Stimulated activated effector memory CD8-positive, alpha-beta T cell treated with anti-CD3 and anti-CD28 coated beads, Interleukin-12 subunit alpha, Interleukin-12 subunit beta, amount 100 ng/mL, for 72 hours (primary cell): ENCODE data around the gene TBC1D16.

ENCODE experiments used
- ATAC-seq: fragments of 150-1000 bp; cut with Tn5 transposase; 2 replicates; pipeline ENCODE4 v1.10.0; 2021
- DNase-seq, 2 donors: peaks; one replicate each; pipeline ENCODE4 v3.0.0; 2021 to 2022; ENCODE audit warnings: low spot score in 2 of 2
- H3K27ac Mint-ChIP-seq: one replicate; pipeline ENCODE4 v1.8.0; 2022; ENCODE audit warnings: mild to moderate bottlenecking, mixed read lengths
- H3K36me3 Mint-ChIP-seq: one replicate; pipeline ENCODE4 v1.8.0; 2022; ENCODE audit warnings: mild to moderate bottlenecking, mixed read lengths
- H3K4me1 Mint-ChIP-seq: one replicate; pipeline ENCODE4 v1.8.0; 2022; ENCODE audit warnings: mixed read lengths
- H3K4me3 Mint-ChIP-seq: one replicate; pipeline ENCODE4 v1.8.0; 2022; ENCODE audit warnings: mild to moderate bottlenecking, mixed read lengths
- H3K9me3 Mint-ChIP-seq: one replicate; pipeline ENCODE4 v1.8.0; 2022; ENCODE audit warnings: mixed read lengths

Gene TBC1D16

GRCh38 chr17:79983456-79983855 is 52.2 kb downstream of the TBC1D16 start:
- ATAC-seq: no peak
- H3K9me3 Mint-ChIP-seq: no peaks in the 10 kb centered on the region
- no peaks in the 10 kb centered on the region for H3K4me1 Mint-ChIP-seq
- H3K27ac Mint-ChIP-seq: no peak overlapping the region
- H3K4me3 Mint-ChIP-seq: no peak overlapping the region
- no peak for DNase-seq
- no peaks in the 10 kb centered on the region for H3K36me3 Mint-ChIP-seq

- no peaks in the 10 kb centered on the region for H3K4me1 Mint-ChIP-seq
- H3K36me3 Mint-ChIP-seq: no peaks in the 10 kb centered on the region
- ATAC-seq (no peak), DNase-seq (no peak)
- H3K27ac Mint-ChIP-seq: no peak overlapping the region
- no peak overlapping the region for H3K4me3 Mint-ChIP-seq
- no peaks in the 10 kb centered on the region for H3K9me3 Mint-ChIP-seq
These were observed 52.7 kb downstream of the TBC1D16 start for GRCh38 chr17:79982986-79983385.

GRCh38 chr17:79981661-79982101 is 54.0 kb downstream of the TBC1D16 start:
- no peaks in the 10 kb centered on the region for H3K36me3 Mint-ChIP-seq
- ATAC-seq: no peak
- DNase-seq: no peak
- no peaks in the 10 kb centered on the region for H3K4me1 Mint-ChIP-seq
- H3K4me3 Mint-ChIP-seq: no peak overlapping the region
- no peaks in the 10 kb centered on the region for H3K9me3 Mint-ChIP-seq
- H3K27ac Mint-ChIP-seq: no peak overlapping the region

- Mint-ChIP-seq H3K36me3 (no peaks in the 10 kb centered on the region), H3K4me3 (no peak overlapping the region), H3K9me3 (no peaks in the 10 kb centered on the region), H3K4me1 (no peaks in the 10 kb centered on the region), H3K27ac (no peak overlapping the region)
- no peak for ATAC-seq
- no peak for DNase-seq
These were observed 54.6 kb downstream of the TBC1D16 start for GRCh38 chr17:79981090-79981489.

GRCh38 chr17:79980246-79981043 is 55.2 kb downstream of the TBC1D16 start:
- DNase-seq (no peak), ATAC-seq (no peak)
- H3K4me1 Mint-ChIP-seq: no peaks in the 10 kb centered on the region
- H3K4me3 Mint-ChIP-seq: no peak overlapping the region
- no peak overlapping the region for H3K27ac Mint-ChIP-seq
- no peaks in the 10 kb centered on the region for H3K9me3 Mint-ChIP-seq
- no peaks in the 10 kb centered on the region for H3K36me3 Mint-ChIP-seq

GRCh38 chr17:79979816-79980215 is 55.9 kb downstream of the TBC1D16 start:
- DNase-seq (no peak), ATAC-seq (no peak)
- H3K27ac Mint-ChIP-seq: no peak overlapping the region
- no peaks in the 10 kb centered on the region for H3K4me1 Mint-ChIP-seq
- no peaks in the 10 kb centered on the region for H3K9me3 Mint-ChIP-seq
- H3K36me3 Mint-ChIP-seq: no peaks in the 10 kb centered on the region
- no peak overlapping the region for H3K4me3 Mint-ChIP-seq

GRCh38 chr17:79979221-79979741 is 56.4 kb downstream of the TBC1D16 start:
- no peak for DNase-seq
- Mint-ChIP-seq H3K36me3 (no peaks in the 10 kb centered on the region), H3K4me1 (no peaks in the 10 kb centered on the region), H3K4me3 (no peak overlapping the region), H3K27ac (no peak overlapping the region), H3K9me3 (no peaks in the 10 kb centered on the region)
- ATAC-seq: no peak

- no peak overlapping the region for H3K27ac Mint-ChIP-seq
- ATAC-seq (no peak), DNase-seq (no peak)
- no peaks in the 10 kb centered on the region for H3K9me3 Mint-ChIP-seq
- H3K4me1 Mint-ChIP-seq: no peaks in the 10 kb centered on the region
- no peaks in the 10 kb centered on the region for H3K36me3 Mint-ChIP-seq
- no peak overlapping the region for H3K4me3 Mint-ChIP-seq
These were observed 57.2 kb downstream of the TBC1D16 start for GRCh38 chr17:79978548-79978855.

- Mint-ChIP-seq H3K9me3 (no peaks in the 10 kb centered on the region), H3K4me1 (no peaks in the 10 kb centered on the region), H3K36me3 (no peaks in the 10 kb centered on the region), H3K4me3 (no peak overlapping the region), H3K27ac (no peak overlapping the region)
- no peak for DNase-seq
- no peak for ATAC-seq
These were observed 57.7 kb downstream of the TBC1D16 start for GRCh38 chr17:79977708-79978547.

- Mint-ChIP-seq H3K27ac (no peak overlapping the region), H3K9me3 (no peaks in the 10 kb centered on the region), H3K4me3 (no peak overlapping the region), H3K4me1 (no peaks in the 10 kb centered on the region), H3K36me3 (no peaks in the 10 kb centered on the region)
- DNase-seq: no peak
- no peak for ATAC-seq
These were observed 58.5 kb downstream of the TBC1D16 start for GRCh38 chr17:79977161-79977631.

- H3K4me3 Mint-ChIP-seq: no peak overlapping the region
- no peaks in the 10 kb centered on the region for H3K4me1 Mint-ChIP-seq
- H3K36me3 Mint-ChIP-seq: no peaks in the 10 kb centered on the region
- H3K27ac Mint-ChIP-seq: no peak overlapping the region
- no peak for DNase-seq
- no peaks in the 10 kb centered on the region for H3K9me3 Mint-ChIP-seq
- ATAC-seq: no peak
These were observed 59.2 kb downstream of the TBC1D16 start for GRCh38 chr17:79976451-79976850.

GRCh38 chr17:79975498-79976134 is 60.1 kb downstream of the TBC1D16 start:
- H3K9me3 Mint-ChIP-seq: no peaks in the 10 kb centered on the region
- no peak overlapping the region for H3K4me3 Mint-ChIP-seq
- ATAC-seq: no peak
- no peak for DNase-seq
- H3K4me1 Mint-ChIP-seq: no peaks in the 10 kb centered on the region
- no peak overlapping the region for H3K27ac Mint-ChIP-seq
- H3K36me3 Mint-ChIP-seq: no peaks in the 10 kb centered on the region

GRCh38 chr17:79974566-79975497 is 60.8 kb downstream of the TBC1D16 start:
- Mint-ChIP-seq H3K9me3 (no peaks in the 10 kb centered on the region), H3K4me3 (no peak overlapping the region), H3K27ac (no peak overlapping the region), H3K4me1 (no peaks in the 10 kb centered on the region), H3K36me3 (no peaks in the 10 kb centered on the region)
- no peak for ATAC-seq
- no peak for DNase-seq

- DNase-seq (no peak), ATAC-seq (no peak)
- no peaks in the 10 kb centered on the region for H3K4me1 Mint-ChIP-seq
- no peak overlapping the region for H3K27ac Mint-ChIP-seq
- no peak overlapping the region for H3K4me3 Mint-ChIP-seq
- H3K9me3 Mint-ChIP-seq: no peaks in the 10 kb centered on the region
- no peaks in the 10 kb centered on the region for H3K36me3 Mint-ChIP-seq
These were observed 64.0 kb downstream of the TBC1D16 start for GRCh38 chr17:79971651-79972050.
